ENCODE measurements around the gene COG8. TPM values are rescaled to one million over a fixed set of nuclear protein-coding genes. Genes with fewer than 3 reads are reported as not detected.
"Not testable (repeated sequence)": the region's sequence is repeated elsewhere in the genome, so short reads cannot be mapped to it uniquely, and the experiment has no call there.

The COG8 gene
- total and polyA plus RNA-seq, 9 of the 15 experiments (the other 6 are each of a cell fraction or from before 2014, with no cell fraction given) = 3.7 to 42.6 (median 30.1) TPM

DNA sequence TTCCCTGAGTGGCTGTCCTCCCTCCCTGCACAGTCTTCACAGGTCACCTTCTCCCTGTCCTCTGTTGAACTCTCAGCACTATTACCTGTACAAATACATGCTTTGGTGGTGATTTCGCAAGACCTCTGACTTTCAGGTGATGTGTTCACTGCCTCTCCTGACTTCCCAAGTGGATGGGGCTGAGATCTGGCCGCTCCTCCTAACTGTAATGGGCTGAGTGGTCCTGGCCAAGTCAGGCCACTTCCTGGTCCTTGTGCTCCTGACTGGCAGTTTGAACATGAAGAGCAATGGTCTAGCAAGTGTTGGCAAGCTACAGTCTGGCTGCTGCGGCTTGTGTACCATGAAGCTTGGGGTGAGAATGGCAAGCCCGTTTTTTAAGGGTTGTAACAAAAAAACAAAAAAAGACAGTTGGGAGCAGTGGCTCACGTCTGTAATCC, 23.9 kb upstream of the COG8 start:
- Histone ChIP-seq H3K4me3 (no peak overlapping the region), H3K4me2 (ENCODE audit: insufficient read depth, low read length) (no peak overlapping the region), H2AFZ (ENCODE audit: low read depth, low read length) (no peak overlapping the region), H3K9me3 (replicated peaks; ENCODE audit: control insufficient read depth, insufficient read depth, low read depth, low read length) (no peaks in the 10 kb centered on the region), H3K79me2 (ENCODE audit: control insufficient read depth, insufficient read depth, low read length) (no peaks in the 10 kb centered on the region; the same call in 2 of the 3 replicates), H3K36me3 (ENCODE audit: control insufficient read depth, insufficient read depth, low read length) (peaks cover 63% of the 10 kb centered on the region), H3K9ac (ENCODE audit: insufficient read depth in 1 of 2, low read depth in 2 of 2, low read length in 2 of 2) (peak overlapping the region in 1 of 2 experiments; percentile 57; a peak in 1 of 4 replicates), H3K27me3 (ENCODE audit: control insufficient read depth in 2 of 2, insufficient read depth in 2 of 2, low read length in 2 of 2) (no peaks in the 10 kb centered on the region), H3K4me1 (replicated peaks in 1 of 2; ENCODE audit: control insufficient read depth in 2 of 2, insufficient read depth in 2 of 2, low read length in 2 of 2) (peaks cover 0 to 7% of the 10 kb centered on the region in 2 experiments; a peak in 3 of 5 replicates), H3K9me1 (ENCODE audit: control insufficient read depth, insufficient read depth, low read length) (no peaks in the 10 kb centered on the region), H4K20me1 (replicated peaks; ENCODE audit: control insufficient read depth, insufficient read depth, low read length) (0 out of 2 replicates have a peak, but pooled peaks cover 2% of the 10 kb centered on the region), H3K27ac (ENCODE audit: extremely low read depth, low read depth, low read length) (no peak overlapping the region)
- CTCF ChIA-PET (ENCODE audit: low intra/inter-chr PET ratio) = no interaction called here
- POLR2A ChIA-PET = no interaction called here
- TF ChIP-seq HMG20A (CRISPR knock-in tag; conservative IDR thresholded peaks at IDR 0.05) = no peak
- no peak for TF ChIP-seq COPS2 (conservative IDR thresholded peaks at IDR 0.05)
- no peak for TF ChIP-seq VEZF1 (CRISPR knock-in tag; IDR thresholded peaks at IDR 0.05)
- TF ChIP-seq CEBPG (CRISPR knock-in tag; IDR thresholded peaks at IDR 0.05) = peak; percentile 52; the same call in 1 of the 2 replicates
- peak; percentile 22 to 41; a peak in 2 of 4 replicates for TF ChIP-seq CEBPG (tag; conservative IDR thresholded peaks at IDR 0.05 in 1 of 2, IDR thresholded peaks at IDR 0.05 in 1 of 2)
- no peak for TF ChIP-seq THRAP3 (IDR thresholded peaks at IDR 0.05; ENCODE audit: borderline replicate concordance)
- TF ChIP-seq TSC22D4 (tag; IDR thresholded peaks at IDR 0.05) = no peak
- TF ChIP-seq, protein P1, sequence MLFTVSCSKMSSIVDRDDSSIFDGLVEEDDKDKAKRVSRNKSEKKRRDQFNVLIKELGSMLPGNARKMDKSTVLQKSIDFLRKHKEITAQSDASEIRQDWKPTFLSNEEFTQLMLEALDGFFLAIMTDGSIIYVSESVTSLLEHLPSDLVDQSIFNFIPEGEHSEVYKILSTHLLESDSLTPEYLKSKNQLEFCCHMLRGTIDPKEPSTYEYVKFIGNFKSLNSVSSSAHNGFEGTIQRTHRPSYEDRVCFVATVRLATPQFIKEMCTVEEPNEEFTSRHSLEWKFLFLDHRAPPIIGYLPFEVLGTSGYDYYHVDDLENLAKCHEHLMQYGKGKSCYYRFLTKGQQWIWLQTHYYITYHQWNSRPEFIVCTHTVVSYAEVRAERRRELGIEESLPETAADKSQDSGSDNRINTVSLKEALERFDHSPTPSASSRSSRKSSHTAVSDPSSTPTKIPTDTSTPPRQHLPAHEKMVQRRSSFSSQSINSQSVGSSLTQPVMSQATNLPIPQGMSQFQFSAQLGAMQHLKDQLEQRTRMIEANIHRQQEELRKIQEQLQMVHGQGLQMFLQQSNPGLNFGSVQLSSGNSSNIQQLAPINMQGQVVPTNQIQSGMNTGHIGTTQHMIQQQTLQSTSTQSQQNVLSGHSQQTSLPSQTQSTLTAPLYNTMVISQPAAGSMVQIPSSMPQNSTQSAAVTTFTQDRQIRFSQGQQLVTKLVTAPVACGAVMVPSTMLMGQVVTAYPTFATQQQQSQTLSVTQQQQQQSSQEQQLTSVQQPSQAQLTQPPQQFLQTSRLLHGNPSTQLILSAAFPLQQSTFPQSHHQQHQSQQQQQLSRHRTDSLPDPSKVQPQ (CRISPR knock-in tag; IDR thresholded peaks at IDR 0.05; ENCODE audit: borderline replicate concordance) = no peak
- peak; percentile 90 for TF ChIP-seq CEBPB (tag; IDR thresholded peaks at IDR 0.05)
- no peak for DNase-seq (ENCODE audit: extremely low read depth in 1 of 4, low spot score in 3 of 4)
- 81% methylated on average over 5 of the region's 5 CpGs for WGBS (ENCODE audit: insufficient coverage, low coverage, missing lambda C conversion rate)
- no TSS peak for BruUV-seq (replicated peaks)
- no peak for ATAC-seq
- intact Hi-C loops (cut with micrococcal nuclease) = no loop called here
- in situ Hi-C loops (cut with MboI) = no loop called here
- no peak for FAIRE-seq

GRCh38 chr16:69360070-69360469, 20.7 kb upstream of the COG8 start:
- in situ Hi-C loops (cut with MboI); H3K4me2 ChIP-seq (ENCODE audit: insufficient read depth, low read length); H3K27ac ChIP-seq (ENCODE audit: extremely low read depth, low read depth, low read length); H4K20me1 ChIP-seq (replicated peaks; ENCODE audit: control insufficient read depth, insufficient read depth, low read length); POLR2A ChIA-PET; H3K79me2 ChIP-seq (ENCODE audit: control insufficient read depth, insufficient read depth, low read length); FAIRE-seq; DNase-seq (ENCODE audit: extremely low read depth in 1 of 4, low spot score in 3 of 4); H3K9ac ChIP-seq (ENCODE audit: insufficient read depth in 1 of 2, low read depth in 2 of 2, low read length in 2 of 2); ATAC-seq; H3K9me1 ChIP-seq (ENCODE audit: control insufficient read depth, insufficient read depth, low read length); intact Hi-C loops (cut with micrococcal nuclease); H3K4me3 ChIP-seq; BruUV-seq (replicated peaks); CTCF ChIA-PET (ENCODE audit: low intra/inter-chr PET ratio); H2AFZ ChIP-seq (ENCODE audit: low read depth, low read length); H3K9me3 ChIP-seq (replicated peaks; ENCODE audit: control insufficient read depth, insufficient read depth, low read depth, low read length); H3K27me3 ChIP-seq (ENCODE audit: control insufficient read depth in 2 of 2, insufficient read depth in 2 of 2, low read length in 2 of 2); H3K4me1 ChIP-seq (replicated peaks in 1 of 2; ENCODE audit: control insufficient read depth in 2 of 2, insufficient read depth in 2 of 2, low read length in 2 of 2): not testable (repeated sequence)
- H3K36me3 ChIP-seq (ENCODE audit: control insufficient read depth, insufficient read depth, low read length) = peaks cover 53% of the 10 kb centered on the region
- 92% methylated on average over 7 of the region's 9 CpGs for WGBS (ENCODE audit: insufficient coverage, low coverage, missing lambda C conversion rate)

Measured in K562 (cell line).